Measurements from ENCODE around the gene RALGAPA2. TPM values are rescaled to one million over a fixed set of nuclear protein-coding genes. Genes with fewer than 3 reads are reported as not detected.

The RALGAPA2 gene
- total and polyA plus RNA-seq, 2 donors (not counting 3 experiments of a cell fraction or from before 2014, with no cell fraction given) = 10.0 to 46.8 TPM

DNA sequence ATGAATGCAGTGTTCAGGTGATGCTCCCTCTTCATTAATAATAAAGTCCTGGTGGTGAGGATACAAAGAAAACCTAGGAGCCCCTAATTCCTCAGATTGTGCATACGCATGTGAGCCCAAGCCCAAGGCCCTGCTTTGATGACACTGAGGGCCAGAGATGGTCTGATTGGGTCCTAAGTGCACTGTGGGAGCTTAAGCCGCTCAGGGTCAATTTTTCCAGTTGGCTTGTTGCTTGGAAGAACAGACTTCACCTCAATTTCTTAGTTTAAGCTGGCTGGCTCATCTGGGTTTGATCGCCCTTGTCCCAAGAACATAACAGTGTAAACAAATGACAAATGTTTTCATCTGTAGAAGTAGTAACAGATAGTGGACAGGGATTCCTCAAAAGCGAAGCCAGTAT lies 303.1 kb downstream of the RALGAPA2 start:
- Histone ChIP-seq H3K9me3 (replicated peaks; ENCODE audit: control insufficient read depth, insufficient read depth, low read length) (no peaks in the 10 kb centered on the region), H3K4me2 (ENCODE audit: insufficient read depth, low read length) (no peak overlapping the region), H3K79me2 (ENCODE audit: control insufficient read depth, insufficient read depth, low read length) (no peaks in the 10 kb centered on the region), H3K9ac (replicated peaks; ENCODE audit: extremely low read depth, insufficient read depth, low read length) (no peak overlapping the region), H3K27ac (ENCODE audit: insufficient read depth, low read depth, low read length) (no peak overlapping the region), H3K4me1 (ENCODE audit: control insufficient read depth, extremely low read depth, insufficient read depth, low read length) (peaks cover 6% of the 10 kb centered on the region), H3K9me1 (replicated peaks; ENCODE audit: control insufficient read depth, extremely low read depth, insufficient read depth, low read length) (no peaks in the 10 kb centered on the region), H4K20me1 (replicated peaks; ENCODE audit: control insufficient read depth, extremely low read depth, insufficient read depth, low read length) (no peaks in the 10 kb centered on the region), H3K36me3 (ENCODE audit: control insufficient read depth in 2 of 2, extremely low read depth in 1 of 2, insufficient read depth in 2 of 2, low read length in 2 of 2) (peaks cover 0 to 3% of the 10 kb centered on the region in 2 experiments), H3K27me3 (ENCODE audit: control insufficient read depth in 2 of 2, insufficient read depth in 2 of 2, low read length in 2 of 2) (no peaks in the 10 kb centered on the region), H2AFZ (ENCODE audit: low read depth, low read length) (no peak overlapping the region), H3K4me3 (replicated peaks in 1 of 3; ENCODE audit: insufficient read depth in 1 of 3, low read depth in 1 of 3, low read length in 3 of 3) (no peak overlapping the region)
- intact Hi-C loops (cut with micrococcal nuclease) = no loop called here
- ChIA-PET CTCF (no interaction called here), POLR2A (no interaction called here)
- dilution Hi-C loops (cut with MboI; ENCODE audit: extremely low pct_ligation_motif_present, low sequenced_read_pairs) = no loop called here
- BruUV-seq (replicated peaks) = no TSS peak
- DNase-seq (ENCODE audit: low read depth, low spot score) (no peak), FAIRE-seq (no peak)
- TF ChIP-seq JUN (IDR thresholded peaks at IDR 0.05; ENCODE audit: borderline replicate concordance, insufficient read depth, insufficient read length, low read depth) (no peak), EZH2 (IDR thresholded peaks at IDR 0.05; ENCODE audit: borderline replicate concordance, low read depth, low read length, severe bottlenecking) (no peak), POLR2A (IDR thresholded peaks at IDR 0.05; ENCODE audit: low read depth, low read length) (no peak), GATA2 (IDR thresholded peaks at IDR 0.05; ENCODE audit: insufficient read depth, insufficient read length, low read depth, low read length) (no peak), FOS (IDR thresholded peaks at IDR 0.05; ENCODE audit: borderline replicate concordance, insufficient read depth, low read length) (no peak), POLR2AphosphoS5 (IDR thresholded peaks at IDR 0.05; ENCODE audit: insufficient read depth, low read depth, low read length) (no peak), MYC (IDR thresholded peaks at IDR 0.05; ENCODE audit: low read depth, low read length) (no peak)
- TF ChIP-seq, protein P1, sequence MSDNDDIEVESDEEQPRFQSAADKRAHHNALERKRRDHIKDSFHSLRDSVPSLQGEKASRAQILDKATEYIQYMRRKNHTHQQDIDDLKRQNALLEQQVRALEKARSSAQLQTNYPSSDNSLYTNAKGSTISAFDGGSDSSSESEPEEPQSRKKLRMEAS (IDR thresholded peaks at IDR 0.05; ENCODE audit: insufficient read depth, insufficient read length) = no peak
- TF ChIP-seq, protein P2, sequence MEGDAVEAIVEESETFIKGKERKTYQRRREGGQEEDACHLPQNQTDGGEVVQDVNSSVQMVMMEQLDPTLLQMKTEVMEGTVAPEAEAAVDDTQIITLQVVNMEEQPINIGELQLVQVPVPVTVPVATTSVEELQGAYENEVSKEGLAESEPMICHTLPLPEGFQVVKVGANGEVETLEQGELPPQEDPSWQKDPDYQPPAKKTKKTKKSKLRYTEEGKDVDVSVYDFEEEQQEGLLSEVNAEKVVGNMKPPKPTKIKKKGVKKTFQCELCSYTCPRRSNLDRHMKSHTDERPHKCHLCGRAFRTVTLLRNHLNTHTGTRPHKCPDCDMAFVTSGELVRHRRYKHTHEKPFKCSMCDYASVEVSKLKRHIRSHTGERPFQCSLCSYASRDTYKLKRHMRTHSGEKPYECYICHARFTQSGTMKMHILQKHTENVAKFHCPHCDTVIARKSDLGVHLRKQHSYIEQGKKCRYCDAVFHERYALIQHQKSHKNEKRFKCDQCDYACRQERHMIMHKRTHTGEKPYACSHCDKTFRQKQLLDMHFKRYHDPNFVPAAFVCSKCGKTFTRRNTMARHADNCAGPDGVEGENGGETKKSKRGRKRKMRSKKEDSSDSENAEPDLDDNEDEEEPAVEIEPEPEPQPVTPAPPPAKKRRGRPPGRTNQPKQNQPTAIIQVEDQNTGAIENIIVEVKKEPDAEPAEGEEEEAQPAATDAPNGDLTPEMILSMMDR (IDR thresholded peaks at IDR 0.05; ENCODE audit: extremely low read depth in 1 of 2, insufficient read depth in 1 of 2, low read depth in 1 of 2, low read length in 2 of 2) = no peak

Data from endothelial cell of umbilical vein (primary cell).